ENCODE measurements around the gene ATP6V1E1. TPM values are rescaled to one million over a fixed set of nuclear protein-coding genes. Genes with fewer than 3 reads are reported as not detected.

ATP6V1E1 gene
- polyA plus RNA-seq, 3 donors: 114 to 147 (median 144) TPM

DNA sequence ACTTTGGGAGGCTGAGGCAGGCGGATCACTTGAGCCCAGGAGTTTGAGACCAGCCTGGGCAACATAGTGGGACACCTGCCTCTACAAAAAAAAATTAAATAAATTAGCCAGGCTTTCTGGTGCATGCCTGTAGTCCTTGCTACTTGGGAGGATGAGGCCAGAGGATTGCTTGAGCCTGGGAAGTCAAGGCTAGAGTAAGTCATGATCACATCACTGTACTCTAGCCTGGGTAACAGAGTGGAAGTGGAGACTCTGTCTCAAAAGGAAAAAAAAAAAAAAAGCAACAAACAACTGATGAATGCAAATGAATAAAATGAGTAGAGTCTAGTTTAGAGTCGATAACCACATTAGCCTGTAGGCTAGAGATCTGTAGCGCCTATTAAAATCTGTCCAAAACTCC is 6.1 kb upstream of the ATP6V1E1 start:
- WGBS (ENCODE audit: insufficient coverage): 100% methylated on average over 2 of the region's 3 CpGs

GRCh38 chr22:17633998-17634323 is 5.4 kb upstream of the ATP6V1E1 start:
- H3K36me3 ChIP-seq (replicated peaks in 1 of 2; ENCODE audit: control insufficient read depth in 1 of 2, insufficient read depth in 2 of 2, low read length in 2 of 2): no peaks in the 10 kb centered on the region
- no peaks in the 10 kb centered on the region for H4K20me1 ChIP-seq (ENCODE audit: insufficient read depth, low read length)
- no peaks in the 10 kb centered on the region for H3K9me3 ChIP-seq (replicated peaks in 1 of 2; ENCODE audit: control insufficient read depth in 1 of 2, insufficient read depth in 1 of 2, low read length in 2 of 2)
- WGBS (ENCODE audit: insufficient coverage): no CpG with 5 or more reads among the region's 3 CpGs
- peaks cover 18 to 20% of the 10 kb centered on the region in 2 donors for H3K4me1 ChIP-seq (ENCODE audit: control insufficient read depth in 1 of 2, insufficient read depth in 2 of 2, low read length in 2 of 2)
- TF ChIP-seq, protein P1, sequence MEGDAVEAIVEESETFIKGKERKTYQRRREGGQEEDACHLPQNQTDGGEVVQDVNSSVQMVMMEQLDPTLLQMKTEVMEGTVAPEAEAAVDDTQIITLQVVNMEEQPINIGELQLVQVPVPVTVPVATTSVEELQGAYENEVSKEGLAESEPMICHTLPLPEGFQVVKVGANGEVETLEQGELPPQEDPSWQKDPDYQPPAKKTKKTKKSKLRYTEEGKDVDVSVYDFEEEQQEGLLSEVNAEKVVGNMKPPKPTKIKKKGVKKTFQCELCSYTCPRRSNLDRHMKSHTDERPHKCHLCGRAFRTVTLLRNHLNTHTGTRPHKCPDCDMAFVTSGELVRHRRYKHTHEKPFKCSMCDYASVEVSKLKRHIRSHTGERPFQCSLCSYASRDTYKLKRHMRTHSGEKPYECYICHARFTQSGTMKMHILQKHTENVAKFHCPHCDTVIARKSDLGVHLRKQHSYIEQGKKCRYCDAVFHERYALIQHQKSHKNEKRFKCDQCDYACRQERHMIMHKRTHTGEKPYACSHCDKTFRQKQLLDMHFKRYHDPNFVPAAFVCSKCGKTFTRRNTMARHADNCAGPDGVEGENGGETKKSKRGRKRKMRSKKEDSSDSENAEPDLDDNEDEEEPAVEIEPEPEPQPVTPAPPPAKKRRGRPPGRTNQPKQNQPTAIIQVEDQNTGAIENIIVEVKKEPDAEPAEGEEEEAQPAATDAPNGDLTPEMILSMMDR (IDR thresholded peaks at IDR 0.05): no peak
- H3K27me3 Mint-ChIP-seq (ENCODE audit: low read depth in 3 of 3): no peaks in the 10 kb centered on the region
- H3K36me3 Mint-ChIP-seq: no peaks in the 10 kb centered on the region
- no peak overlapping the region for H3K27ac ChIP-seq (ENCODE audit: low read depth in 1 of 2, low read length in 2 of 2)
- H3K9me3 Mint-ChIP-seq: no peaks in the 10 kb centered on the region
- DNase-seq: no peak
- no peak overlapping the region for H3K9ac ChIP-seq (ENCODE audit: insufficient read depth, low read length, poor library complexity, severe bottlenecking)
- H3K4me1 Mint-ChIP-seq: peaks cover 17% of the 10 kb centered on the region
- no peak overlapping the region for H2AFZ ChIP-seq (ENCODE audit: insufficient read depth, low read depth, low read length, poor library complexity, severe bottlenecking)
- peak overlapping the region in 1 of 7 donors; percentile 2 for H3K27ac Mint-ChIP-seq
- intact Hi-C loops (cut with micrococcal nuclease): no loop called here
- no peaks in the 10 kb centered on the region for H3K27me3 ChIP-seq (ENCODE audit: control insufficient read depth in 2 of 2, insufficient read depth in 2 of 2, low read length in 2 of 2)
- H3K4me3 ChIP-seq (replicated peaks in 1 of 3; ENCODE audit: low read depth in 2 of 3, low read length in 3 of 3): no peak overlapping the region
- no peak overlapping the region for H3K4me2 ChIP-seq (replicated peaks; ENCODE audit: extremely low read depth, low read length, poor library complexity, severe bottlenecking)
- no peak overlapping the region for H3K4me3 Mint-ChIP-seq
- H3K79me2 ChIP-seq (ENCODE audit: insufficient read depth, low read length): peaks cover 4% of the 10 kb centered on the region

More for the DNA sequence above, 6.1 kb upstream of the ATP6V1E1 start:
- H3K27ac ChIP-seq (ENCODE audit: low read depth in 1 of 2, low read length in 2 of 2): no peak overlapping the region
- no peak overlapping the region for H3K4me2 ChIP-seq (replicated peaks; ENCODE audit: extremely low read depth, low read length, poor library complexity, severe bottlenecking)
- Mint-ChIP-seq H3K4me1 (peaks cover 13% of the 10 kb centered on the region), H3K4me3 (no peak overlapping the region), H3K9me3 (no peaks in the 10 kb centered on the region), H3K27ac (no peak overlapping the region), H3K36me3 (no peaks in the 10 kb centered on the region), H3K27me3 (ENCODE audit: low read depth in 3 of 3) (no peaks in the 10 kb centered on the region)
- no peaks in the 10 kb centered on the region for H4K20me1 ChIP-seq (ENCODE audit: insufficient read depth, low read length)
- DNase-seq: no peak
- H2AFZ ChIP-seq (ENCODE audit: insufficient read depth, low read depth, low read length, poor library complexity, severe bottlenecking): no peak overlapping the region
- H3K4me3 ChIP-seq (replicated peaks in 1 of 3; ENCODE audit: low read depth in 2 of 3, low read length in 3 of 3): no peak overlapping the region
- TF ChIP-seq, protein P1 (IDR thresholded peaks at IDR 0.05): no peak
- no peaks in the 10 kb centered on the region for H3K27me3 ChIP-seq (ENCODE audit: control insufficient read depth in 2 of 2, insufficient read depth in 2 of 2, low read length in 2 of 2)
- H3K9ac ChIP-seq (ENCODE audit: insufficient read depth, low read length, poor library complexity, severe bottlenecking): no peak overlapping the region
- peaks cover 11% of the 10 kb centered on the region for H3K79me2 ChIP-seq (ENCODE audit: insufficient read depth, low read length)
- intact Hi-C loops (cut with micrococcal nuclease): loop anchor here (5.0 kb wide), 3 partner anchors 38 to 73 kb away; no protein-coding TSS in a partner anchor
- H3K9me3 ChIP-seq (replicated peaks in 1 of 2; ENCODE audit: control insufficient read depth in 1 of 2, insufficient read depth in 1 of 2, low read length in 2 of 2): no peaks in the 10 kb centered on the region
- H3K4me1 ChIP-seq (ENCODE audit: control insufficient read depth in 1 of 2, insufficient read depth in 2 of 2, low read length in 2 of 2): peaks cover 17 to 19% of the 10 kb centered on the region in 2 donors
- H3K36me3 ChIP-seq (replicated peaks in 1 of 2; ENCODE audit: control insufficient read depth in 1 of 2, insufficient read depth in 2 of 2, low read length in 2 of 2): no peaks in the 10 kb centered on the region

All from CD14-positive monocyte (primary cell).